Breast epithelium (tissue), 3 donors: ENCODE measurements around the gene KCNJ3.

Experiments used
- POLR2A ChIP-seq: fragments of 450-650 bp; IDR thresholded peaks from one replicate; pipeline ENCODE4 v1.6.1; 2016; ENCODE audit warnings: antibody characterized with exemption, mild to moderate bottlenecking, moderate library complexity
- TF ChIP-seq, protein P1 (sequence below), 3 donors: fragments of 450-650 bp; IDR thresholded peaks; one replicate each; pipeline ENCODE4 v1.5.1; 2016 to 2017; ENCODE audit warnings: antibody characterized with exemption in 3 of 3, mild to moderate bottlenecking in 3 of 3, moderate library complexity in 3 of 3

DNA sequence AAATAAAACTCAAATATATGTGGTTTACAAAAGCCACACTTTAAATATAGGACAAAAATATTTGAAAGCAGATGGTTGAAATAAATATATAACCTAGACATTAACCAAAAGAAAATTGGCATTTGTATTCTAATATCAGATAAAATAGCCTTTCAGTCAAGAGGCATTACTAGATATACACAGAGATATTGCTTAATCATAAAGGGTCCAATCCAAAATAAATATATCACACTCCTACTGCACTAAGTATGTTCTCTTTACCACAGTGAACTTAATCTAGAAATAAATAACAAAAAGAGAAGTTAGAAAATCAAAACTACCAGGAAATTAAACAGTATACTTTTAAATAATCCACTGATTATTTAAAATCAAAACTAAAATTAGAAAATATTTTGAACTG is 34.2 kb upstream of the KCNJ3 start:
- TF ChIP-seq, protein P1, sequence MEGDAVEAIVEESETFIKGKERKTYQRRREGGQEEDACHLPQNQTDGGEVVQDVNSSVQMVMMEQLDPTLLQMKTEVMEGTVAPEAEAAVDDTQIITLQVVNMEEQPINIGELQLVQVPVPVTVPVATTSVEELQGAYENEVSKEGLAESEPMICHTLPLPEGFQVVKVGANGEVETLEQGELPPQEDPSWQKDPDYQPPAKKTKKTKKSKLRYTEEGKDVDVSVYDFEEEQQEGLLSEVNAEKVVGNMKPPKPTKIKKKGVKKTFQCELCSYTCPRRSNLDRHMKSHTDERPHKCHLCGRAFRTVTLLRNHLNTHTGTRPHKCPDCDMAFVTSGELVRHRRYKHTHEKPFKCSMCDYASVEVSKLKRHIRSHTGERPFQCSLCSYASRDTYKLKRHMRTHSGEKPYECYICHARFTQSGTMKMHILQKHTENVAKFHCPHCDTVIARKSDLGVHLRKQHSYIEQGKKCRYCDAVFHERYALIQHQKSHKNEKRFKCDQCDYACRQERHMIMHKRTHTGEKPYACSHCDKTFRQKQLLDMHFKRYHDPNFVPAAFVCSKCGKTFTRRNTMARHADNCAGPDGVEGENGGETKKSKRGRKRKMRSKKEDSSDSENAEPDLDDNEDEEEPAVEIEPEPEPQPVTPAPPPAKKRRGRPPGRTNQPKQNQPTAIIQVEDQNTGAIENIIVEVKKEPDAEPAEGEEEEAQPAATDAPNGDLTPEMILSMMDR (IDR thresholded peaks at IDR 0.05): no peak
- TF ChIP-seq POLR2A: no peak
